Caco-2 (cell line): ENCODE measurements around the gene CA12. TPM values are rescaled to one million over a fixed set of nuclear protein-coding genes. Genes with fewer than 3 reads are reported as not detected.

ENCODE experiments used
- BruUV-seq: library from RNA; stranded (reverse); fragments of 400-500 nt; replicated peaks from 2 replicates; lab custom pipeline; 2021; lab: Mats Ljungman, UMichigan
- CTCF ChIA-PET: fragments of 300-600 bp; sonication (Branson Sonifier 250); formaldehyde crosslinking; loops from one replicate; lab custom pipeline; 2022; ENCODE audit warnings: antibody characterized with exemption; lab: Charles Lee
- POLR2A ChIA-PET: fragments of 300-600 bp; sonication (Branson Sonifier 250); formaldehyde crosslinking; loops from one replicate; lab custom pipeline; 2022; ENCODE audit warnings: antibody characterized with exemption; lab: Charles Lee
- DNase-seq, 2 experiments: peaks; one replicate each; pipeline versions ENCODE4 v3.0.0 to v3.0.0-alpha.2; 2020 to 2022
- H3K27me3 ChIP-seq: replicated peaks from 2 replicates; pipeline ENCODE4 v1.6.0; 2011; ENCODE audit warnings: low read length; ENCODE audit not compliant: control insufficient read depth, insufficient read depth
- H3K36me3 ChIP-seq: 2 replicates; pipeline ENCODE4 v1.5.1; 2011; ENCODE audit warnings: low read length; ENCODE audit not compliant: control insufficient read depth, insufficient read depth
- H3K4me1 ChIP-seq: fragments of 250-450 bp; sonication (Bioruptor Pico); 2 replicates; pipeline ENCODE4 v1.5.1; 2020; ENCODE audit warnings: mild to moderate bottlenecking
- H3K4me3 ChIP-seq: 2 replicates; pipeline ENCODE4 v1.5.1; 2011; ENCODE audit warnings: low read depth, mild to moderate bottlenecking, control low read depth, low read length
- H3K9me3 ChIP-seq: fragments of 250-450 bp; sonication (Bioruptor Pico); 2 replicates; pipeline ENCODE4 v1.5.1; 2020; ENCODE audit warnings: mild to moderate bottlenecking, moderate library complexity
- H3K27ac Mint-ChIP-seq: one replicate; pipeline ENCODE4 v1.8.0; 2022; ENCODE audit warnings: mixed read lengths; ENCODE audit not compliant: unreplicated experiment
- H3K27me3 Mint-ChIP-seq: one replicate; pipeline ENCODE4 v1.8.0; 2022; ENCODE audit warnings: mixed read lengths; ENCODE audit not compliant: insufficient read depth, unreplicated experiment
- H3K36me3 Mint-ChIP-seq: one replicate; pipeline ENCODE4 v1.8.0; 2022; ENCODE audit warnings: mild to moderate bottlenecking, mixed read lengths; ENCODE audit not compliant: insufficient read depth, unreplicated experiment
- H3K4me1 Mint-ChIP-seq: one replicate; pipeline ENCODE4 v1.8.0; 2022; ENCODE audit warnings: low read depth, mixed read lengths; ENCODE audit not compliant: unreplicated experiment
- H3K4me3 Mint-ChIP-seq: one replicate; pipeline ENCODE4 v1.8.0; 2022; ENCODE audit warnings: mild to moderate bottlenecking, moderate library complexity, mixed read lengths; ENCODE audit not compliant: unreplicated experiment
- H3K9me3 Mint-ChIP-seq: one replicate; pipeline ENCODE4 v1.8.0; 2022; ENCODE audit warnings: mixed read lengths; ENCODE audit not compliant: unreplicated experiment
- intact Hi-C: fragments of 100-400 bp; cut with micrococcal nuclease; formaldehyde crosslinking; loops from one replicate; pipeline ENCODE4 v1.10.0; 2022; ENCODE audit not compliant: unreplicated experiment
- total RNA-seq: library from RNA; stranded (reverse); gene quantifications from 2 replicates; pipeline ENCODE4 v1.2.3, GENCODE V29; 2022
- TF ChIP-seq, protein P1 (sequence below), 2 experiments: fragments of 200-600 bp in 1 of 2; IDR thresholded peaks; 1 replicate in 1 of 2; 2 replicates in 1 of 2; pipeline versions ENCODE4 v1.5.1 to v1.8.0; 2011 to 2022; ENCODE audit warnings: antibody characterized with exemption in 1 of 2, control low read depth in 1 of 2, inconsistent platforms in 1 of 2, low read depth in 1 of 2, low read length in 1 of 2, mild to moderate bottlenecking in 1 of 2, moderate library complexity in 1 of 2; ENCODE audit not compliant: insufficient read depth in 1 of 2, severe bottlenecking in 1 of 2, unreplicated experiment in 1 of 2

Gene CA12
- total RNA-seq, 1 experiment from 2014 or later: 1.0 TPM

DNA sequence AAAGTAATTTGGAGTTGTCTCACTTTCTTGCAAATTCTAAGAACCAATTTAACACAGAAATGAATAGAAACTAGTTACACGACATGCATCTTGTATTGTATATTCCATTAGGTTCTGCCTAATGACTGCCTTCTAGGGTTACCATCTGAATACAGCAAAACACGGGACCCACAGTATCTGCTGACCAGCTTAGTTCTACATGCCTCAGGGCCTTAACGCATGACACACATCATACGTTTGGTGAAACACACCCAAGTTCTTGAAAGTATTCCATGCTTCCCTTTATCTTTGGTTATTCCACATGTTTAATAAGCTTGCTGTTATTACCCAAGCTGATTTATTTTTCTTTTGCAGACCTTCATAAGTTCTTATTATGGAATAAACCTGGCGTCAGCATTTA is 76.4 kb downstream of the CA12 start:
- intact Hi-C loops: no loop called here
- no peaks in the 10 kb centered on the region for H3K9me3 ChIP-seq
- Mint-ChIP-seq H3K4me1 (no peaks in the 10 kb centered on the region), H3K27ac (no peak overlapping the region), H3K27me3 (no peaks in the 10 kb centered on the region), H3K36me3 (no peaks in the 10 kb centered on the region), H3K9me3 (no peaks in the 10 kb centered on the region), H3K4me3 (no peak overlapping the region)
- BruUV-seq: no TSS peak
- TF ChIP-seq, protein P1, sequence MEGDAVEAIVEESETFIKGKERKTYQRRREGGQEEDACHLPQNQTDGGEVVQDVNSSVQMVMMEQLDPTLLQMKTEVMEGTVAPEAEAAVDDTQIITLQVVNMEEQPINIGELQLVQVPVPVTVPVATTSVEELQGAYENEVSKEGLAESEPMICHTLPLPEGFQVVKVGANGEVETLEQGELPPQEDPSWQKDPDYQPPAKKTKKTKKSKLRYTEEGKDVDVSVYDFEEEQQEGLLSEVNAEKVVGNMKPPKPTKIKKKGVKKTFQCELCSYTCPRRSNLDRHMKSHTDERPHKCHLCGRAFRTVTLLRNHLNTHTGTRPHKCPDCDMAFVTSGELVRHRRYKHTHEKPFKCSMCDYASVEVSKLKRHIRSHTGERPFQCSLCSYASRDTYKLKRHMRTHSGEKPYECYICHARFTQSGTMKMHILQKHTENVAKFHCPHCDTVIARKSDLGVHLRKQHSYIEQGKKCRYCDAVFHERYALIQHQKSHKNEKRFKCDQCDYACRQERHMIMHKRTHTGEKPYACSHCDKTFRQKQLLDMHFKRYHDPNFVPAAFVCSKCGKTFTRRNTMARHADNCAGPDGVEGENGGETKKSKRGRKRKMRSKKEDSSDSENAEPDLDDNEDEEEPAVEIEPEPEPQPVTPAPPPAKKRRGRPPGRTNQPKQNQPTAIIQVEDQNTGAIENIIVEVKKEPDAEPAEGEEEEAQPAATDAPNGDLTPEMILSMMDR (IDR thresholded peaks at IDR 0.05; ENCODE audit: insufficient read depth in 1 of 2, low read depth in 1 of 2, low read length in 1 of 2, severe bottlenecking in 1 of 2, unreplicated experiment in 1 of 2): no peak
- H3K36me3 ChIP-seq: no peaks in the 10 kb centered on the region
- H3K27me3 ChIP-seq: no peaks in the 10 kb centered on the region
- no peak overlapping the region for H3K4me3 ChIP-seq
- ChIA-PET CTCF (no interaction called here), POLR2A (no interaction called here)
- DNase-seq: no peak
- H3K4me1 ChIP-seq: no peaks in the 10 kb centered on the region

DNA sequence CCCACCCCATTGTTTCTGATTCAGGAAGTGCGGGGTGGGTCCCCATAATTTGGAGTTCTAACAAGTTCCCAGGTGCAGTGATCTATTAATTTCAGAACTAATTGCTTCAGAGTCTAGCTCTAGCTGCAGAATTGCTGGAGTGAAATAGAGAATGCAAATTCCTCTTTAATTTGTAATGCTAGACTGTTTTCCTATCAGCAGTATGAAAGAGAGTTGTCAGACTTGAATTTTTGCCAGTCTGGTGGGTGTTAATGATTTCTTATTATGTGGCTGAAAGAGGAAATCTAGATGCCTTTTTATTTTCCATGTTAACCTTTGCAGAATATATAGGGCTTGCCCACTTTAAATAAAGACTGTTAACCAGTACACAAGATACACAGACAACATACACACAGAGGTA is 80.6 kb downstream of the CA12 start:
- Histone ChIP-seq H3K4me3 (no peak overlapping the region), H3K4me1 (no peaks in the 10 kb centered on the region), H3K27me3 (no peaks in the 10 kb centered on the region), H3K9me3 (no peaks in the 10 kb centered on the region), H3K36me3 (no peaks in the 10 kb centered on the region)
- H3K36me3 Mint-ChIP-seq: no peaks in the 10 kb centered on the region
- TF ChIP-seq, protein P1 (IDR thresholded peaks at IDR 0.05; ENCODE audit: insufficient read depth in 1 of 2, low read depth in 1 of 2, low read length in 1 of 2, severe bottlenecking in 1 of 2, unreplicated experiment in 1 of 2): no peak
- no peak overlapping the region for H3K27ac Mint-ChIP-seq
- H3K4me1 Mint-ChIP-seq: no peaks in the 10 kb centered on the region
- no peaks in the 10 kb centered on the region for H3K27me3 Mint-ChIP-seq
- intact Hi-C loops: no loop called here
- no peak for DNase-seq
- ChIA-PET POLR2A (no interaction called here), CTCF (no interaction called here)
- no TSS peak for BruUV-seq
- no peaks in the 10 kb centered on the region for H3K9me3 Mint-ChIP-seq
- no peak overlapping the region for H3K4me3 Mint-ChIP-seq

DNA sequence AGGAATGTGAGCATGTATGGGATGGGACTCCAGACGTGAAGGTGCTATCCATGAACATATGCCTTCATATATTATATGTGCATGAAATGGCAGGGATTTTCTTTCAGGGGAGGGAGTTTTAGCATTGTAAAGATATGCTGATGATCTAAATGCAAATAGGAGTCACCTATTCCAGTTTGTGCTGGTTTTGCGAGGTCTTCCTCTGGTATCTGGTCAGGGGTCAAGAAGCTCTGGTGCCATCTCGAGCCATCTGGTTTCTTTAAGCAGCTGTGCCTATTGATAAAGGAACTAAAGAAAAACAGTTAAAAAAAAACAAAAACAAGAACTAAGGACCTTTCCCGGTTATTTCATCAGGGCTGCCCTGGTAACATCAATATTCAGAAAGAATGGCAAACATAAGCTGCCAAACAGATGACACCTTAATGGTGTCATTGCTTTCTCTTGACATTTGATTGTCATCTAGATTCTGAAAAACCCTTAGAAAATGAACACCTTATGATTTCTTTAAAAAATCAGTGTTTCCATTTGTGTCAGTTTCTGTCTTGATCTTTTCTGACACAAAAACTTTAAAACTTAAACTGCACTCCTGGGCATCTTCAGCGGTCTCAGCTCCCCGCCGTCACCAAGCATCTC is 81.6 kb downstream of the CA12 start:
- TF ChIP-seq, protein P1 (IDR thresholded peaks at IDR 0.05; ENCODE audit: insufficient read depth in 1 of 2, low read depth in 1 of 2, low read length in 1 of 2, severe bottlenecking in 1 of 2, unreplicated experiment in 1 of 2): no peak
- ChIA-PET POLR2A (no interaction called here), CTCF (no interaction called here)
- H3K27me3 ChIP-seq: no peaks in the 10 kb centered on the region
- no TSS peak for BruUV-seq
- no peaks in the 10 kb centered on the region for H3K36me3 ChIP-seq
- no peaks in the 10 kb centered on the region for H3K4me1 ChIP-seq
- no peaks in the 10 kb centered on the region for H3K36me3 Mint-ChIP-seq
- no peak for DNase-seq
- no peak overlapping the region for H3K4me3 Mint-ChIP-seq
- no peaks in the 10 kb centered on the region for H3K9me3 ChIP-seq
- intact Hi-C loops: no loop called here
- H3K4me3 ChIP-seq: no peak overlapping the region
- H3K4me1 Mint-ChIP-seq: no peaks in the 10 kb centered on the region
- no peaks in the 10 kb centered on the region for H3K27me3 Mint-ChIP-seq
- no peak overlapping the region for H3K27ac Mint-ChIP-seq
- no peaks in the 10 kb centered on the region for H3K9me3 Mint-ChIP-seq
